Smooth muscle cell of the brain vasculature (primary cell): ENCODE data around the gene DIS3L2.

Experiments
- DNase-seq: peaks from one replicate; pipeline ENCODE4 v3.0.0-alpha.2; 2012; ENCODE audit warnings: low read depth, low spot score

Gene DIS3L2

GRCh38 chr2:231955758-231956472, 5.6 kb upstream of the DIS3L2 start:
- no peak for DNase-seq

GRCh38 chr2:231957913-231958763, 3.4 kb upstream of the DIS3L2 start:
- no peak for DNase-seq

GRCh38 chr2:231960810-231961348, 634 bp upstream of the DIS3L2 start:
- DNase-seq = no peak

GRCh38 chr2:231965102-231965501, 3.6 kb downstream of the DIS3L2 start:
- DNase-seq = no peak

- DNase-seq = no peak
Measured at GRCh38 chr2:231966886-231967285, 5.4 kb downstream of the DIS3L2 start.

GRCh38 chr2:231968820-231969219, 7.3 kb downstream of the DIS3L2 start:
- DNase-seq = no peak

- no peak for DNase-seq
Measured at GRCh38 chr2:231970461-231970860, 8.9 kb downstream of the DIS3L2 start.

- DNase-seq = no peak
Measured at GRCh38 chr2:231975001-231975400, 13.5 kb downstream of the DIS3L2 start.

GRCh38 chr2:231977430-231977829, 15.9 kb downstream of the DIS3L2 start:
- DNase-seq = no peak

GRCh38 chr2:231984992-231985391, 23.5 kb downstream of the DIS3L2 start:
- no peak for DNase-seq

GRCh38 chr2:231985823-231986261, 24.3 kb downstream of the DIS3L2 start:
- no peak for DNase-seq

- DNase-seq = no peak
Measured at GRCh38 chr2:231987124-231987727, 25.7 kb downstream of the DIS3L2 start.

- DNase-seq = no peak
Measured at GRCh38 chr2:231988179-231988866, 26.8 kb downstream of the DIS3L2 start.

- DNase-seq = no peak
Measured at GRCh38 chr2:231991664-231992063, 30.2 kb downstream of the DIS3L2 start.

GRCh38 chr2:231992888-231993287, 31.4 kb downstream of the DIS3L2 start:
- no peak for DNase-seq

GRCh38 chr2:231996797-231997540, 35.5 kb downstream of the DIS3L2 start:
- no peak for DNase-seq

- DNase-seq = no peak
Measured at GRCh38 chr2:231998046-231998445, 36.5 kb downstream of the DIS3L2 start.

- no peak for DNase-seq
Measured at GRCh38 chr2:232000439-232000838, 38.9 kb downstream of the DIS3L2 start.

- DNase-seq = no peak
Measured at GRCh38 chr2:232001073-232001472, 39.6 kb downstream of the DIS3L2 start.

- no peak for DNase-seq
Measured at GRCh38 chr2:232006253-232006652, 44.7 kb downstream of the DIS3L2 start.
